H1 (cell line): ENCODE results near the gene AZGP1. TPM values are rescaled to one million over a fixed set of nuclear protein-coding genes. Genes with fewer than 3 reads are reported as not detected.
"Not testable (repeated sequence)": the region's sequence is repeated elsewhere in the genome, so short reads cannot be mapped to it uniquely, and the experiment has no call there.

ENCODE experiments used
- CTCF ChIA-PET: fragments of 300-600 bp; sonication (Branson Sonifier 250); formaldehyde crosslinking; loops from one replicate; lab custom pipeline; 2021; ENCODE audit not compliant: partially characterized antibody; lab: Charles Lee
- POLR2A ChIA-PET: fragments of 300-600 bp; sonication (Branson Sonifier 250); formaldehyde crosslinking; loops from one replicate; lab custom pipeline; 2021; ENCODE audit warnings: inconsistent platforms; ENCODE audit not compliant: partially characterized antibody; lab: Charles Lee
- DNase-seq, 2 experiments: peaks; one replicate each; pipeline versions ENCODE4 v3.0.0 to v3.0.0-alpha.2; 2010 to 2022; ENCODE audit warnings: low spot score in 2 of 2, low read depth in 1 of 2, mixed read lengths in 1 of 2
- FAIRE-seq: peaks from 2 replicates; lab custom pipeline; 2011; peaks lifted over from hg19 to GRCh38; lab: Jason Lieb, UNC
- H2AFZ ChIP-seq: 2 replicates; pipeline ENCODE4 v1.8.1; 2012; ENCODE audit warnings: low read length, inconsistent platforms
- H2AK5ac ChIP-seq: 2 replicates; pipeline ENCODE4 v1.6.1; 2013; ENCODE audit warnings: low read depth, low read length
- H2BK120ac ChIP-seq: replicated peaks from 2 replicates; pipeline ENCODE3; 2013; ENCODE audit warnings: low read depth, low read length, inconsistent platforms
- H2BK12ac ChIP-seq: 2 replicates; pipeline ENCODE4 v1.6.1; 2013; ENCODE audit warnings: low read depth, low read length
- H2BK15ac ChIP-seq: 2 replicates; pipeline ENCODE4 v1.6.1; 2013; ENCODE audit warnings: low read length
- H2BK20ac ChIP-seq: 2 replicates; pipeline ENCODE4 v1.6.1; 2013; ENCODE audit warnings: low read length
- H2BK5ac ChIP-seq: 2 replicates; pipeline ENCODE4 v1.6.1; 2013; ENCODE audit warnings: low read depth, low read length
- H3K14ac ChIP-seq: 2 replicates; pipeline ENCODE4 v1.6.1; 2013; ENCODE audit warnings: inconsistent platforms; ENCODE audit not compliant: insufficient read length
- H3K18ac ChIP-seq: 2 replicates; pipeline ENCODE4 v1.6.1; 2013; ENCODE audit warnings: low read length; ENCODE audit errors: extremely low read depth
- H3K23ac ChIP-seq: 2 replicates; pipeline ENCODE4 v1.6.1; 2013; ENCODE audit warnings: inconsistent platforms; ENCODE audit not compliant: insufficient read length
- H3K23me2 ChIP-seq: 2 replicates; pipeline ENCODE4 v1.6.1; 2013; ENCODE audit warnings: low read depth, low read length
- H3K27ac ChIP-seq: 2 replicates; pipeline ENCODE4 v1.6.1; 2011; ENCODE audit warnings: low read depth, low read length, inconsistent platforms
- H3K27me3 ChIP-seq, 4 experiments: replicated peaks in 1 of 4; 1 replicate in 1 of 4; 2 replicates in 3 of 4; pipeline versions ENCODE4 v1.6.1 to v1.8.1; 2011 to 2013; ENCODE audit warnings: low read length in 3 of 4, mild to moderate bottlenecking in 3 of 4, inconsistent platforms in 2 of 4, mixed read lengths in 2 of 4, moderate library complexity in 1 of 4; ENCODE audit not compliant: control insufficient read depth in 3 of 4, insufficient read depth in 3 of 4; ENCODE audit errors: extremely low read depth in 1 of 4
- H3K36me3 ChIP-seq, 4 experiments: 2 replicates each; pipeline versions ENCODE4 v1.6.1 to v1.8.1; 2011 to 2013; ENCODE audit warnings: mild to moderate bottlenecking in 4 of 4, low read length in 3 of 4, moderate library complexity in 2 of 4, control low read depth in 1 of 4, inconsistent platforms in 1 of 4; ENCODE audit not compliant: insufficient read depth in 4 of 4, control insufficient read depth in 2 of 4
- H3K4ac ChIP-seq: replicated peaks from 2 replicates; pipeline ENCODE3; 2013; ENCODE audit warnings: low read length, low read depth, mixed read lengths, inconsistent platforms; ENCODE audit not compliant: insufficient read length
- H3K4me1 ChIP-seq, 4 experiments: replicated peaks in 1 of 4; 1 replicate in 1 of 4; 2 replicates in 3 of 4; pipeline versions ENCODE4 v1.6.1 to v1.8.1; 2011 to 2013; ENCODE audit warnings: low read length in 3 of 4, inconsistent platforms in 2 of 4, mixed read lengths in 1 of 4; ENCODE audit not compliant: insufficient read depth in 4 of 4, control insufficient read depth in 3 of 4
- H3K4me2 ChIP-seq, 2 experiments: 2 replicates each; pipeline versions ENCODE4 v1.6.1 to v1.8.1; 2011 to 2013; ENCODE audit warnings: low read depth in 2 of 2, low read length in 2 of 2, control low read depth in 1 of 2, inconsistent platforms in 1 of 2, mild to moderate bottlenecking in 1 of 2; ENCODE audit not compliant: insufficient read depth in 1 of 2
- H3K4me3 ChIP-seq, 4 experiments: fragments of 200-600, 300-600 bp in 1 of 4; sonication (generic), shearing (Covaris generic), sonication (Bioruptor Twin) in 1 of 4; 2 replicates each; pipeline versions ENCODE4 v1.5.1 to v1.8.1; 2011 to 2016; ENCODE audit warnings: low read length in 4 of 4, low read depth in 3 of 4, control low read depth in 2 of 4, inconsistent platforms in 2 of 4, mild to moderate bottlenecking in 2 of 4, mixed read lengths in 1 of 4, moderate library complexity in 1 of 4; ENCODE audit not compliant: insufficient read depth in 2 of 4; ENCODE audit errors: extremely low read depth in 1 of 4
- H3K56ac ChIP-seq: replicated peaks from 2 replicates; pipeline ENCODE3; 2013; ENCODE audit warnings: low read depth, mild to moderate bottlenecking, mixed read lengths, low read length, inconsistent platforms; ENCODE audit not compliant: insufficient read length
- H3K79me1 ChIP-seq: 2 replicates; pipeline ENCODE4 v1.6.1; 2013; ENCODE audit warnings: low read depth, low read length, control low read depth
- H3K79me2 ChIP-seq, 2 experiments: 2 replicates each; pipeline versions ENCODE4 v1.6.1 to v1.8.1; 2012 to 2013; ENCODE audit warnings: low read length in 2 of 2, mild to moderate bottlenecking in 2 of 2, inconsistent platforms in 1 of 2; ENCODE audit not compliant: insufficient read depth in 2 of 2, control insufficient read depth in 1 of 2
- H3K9ac ChIP-seq, 4 experiments: replicated peaks in 1 of 4; 1 replicate in 1 of 4; 2 replicates in 3 of 4; pipeline versions ENCODE4 v1.6.1 to v1.8.1; 2011 to 2013; ENCODE audit warnings: low read depth in 3 of 4, low read length in 3 of 4, control low read depth in 2 of 4, mild to moderate bottlenecking in 2 of 4, moderate library complexity in 2 of 4, inconsistent platforms in 1 of 4; ENCODE audit errors: extremely low read depth in 1 of 4
- H3K9me3 ChIP-seq, 2 experiments: 2 replicates each; pipeline versions ENCODE4 v1.6.1 to v1.8.1; 2012 to 2013; ENCODE audit warnings: mild to moderate bottlenecking in 2 of 2, moderate library complexity in 2 of 2, control low read depth in 1 of 2, inconsistent platforms in 1 of 2, low read depth in 1 of 2, low read length in 1 of 2, mixed read lengths in 1 of 2; ENCODE audit not compliant: insufficient read depth in 2 of 2
- H4K20me1 ChIP-seq, 2 experiments: replicated peaks in 1 of 2; 2 replicates each; pipeline versions ENCODE3 to v1.8.1; 2011 to 2013; ENCODE audit warnings: inconsistent platforms in 2 of 2, low read length in 2 of 2, mild to moderate bottlenecking in 1 of 2; ENCODE audit not compliant: insufficient read depth in 2 of 2, control insufficient read depth in 1 of 2
- H4K5ac ChIP-seq: 2 replicates; pipeline ENCODE4 v1.6.1; 2013; ENCODE audit warnings: low read length, low read depth, mixed read lengths, inconsistent platforms; ENCODE audit not compliant: insufficient read length
- H4K8ac ChIP-seq: 2 replicates; pipeline ENCODE4 v1.8.0; 2013; ENCODE audit warnings: mild to moderate bottlenecking, moderate library complexity, low read length, inconsistent platforms; ENCODE audit not compliant: insufficient read depth; ENCODE audit errors: extremely low read depth
- H4K91ac ChIP-seq: replicated peaks from 2 replicates; pipeline ENCODE3; 2013; ENCODE audit warnings: low read length, mixed read lengths, inconsistent platforms; ENCODE audit not compliant: insufficient read length
- WGBS, 2 experiments: shearing (Covaris generic) in 1 of 2; methylation state at CpG; one replicate each; pipeline versions ENCODE4 v1.1.6 to v1.1.7; 2013 to 2015; ENCODE audit warnings: low lambda C conversion rate in 2 of 2, mixed read lengths in 2 of 2, inconsistent platforms in 1 of 2, low coverage in 1 of 2, missing lambda C conversion rate in 1 of 2; ENCODE audit not compliant: insufficient replicate concordance in 2 of 2, insufficient coverage in 1 of 2, insufficient read length in 1 of 2; ENCODE audit errors: extremely low coverage in 1 of 2, missing lambda C conversion rate in 1 of 2; 5-methylcytosine and 5-hydroxymethylcytosine counted together
- polyA plus RNA-seq, 7 experiments: library from polyadenylated mRNA; depleted of rRNA in 3 of 7; stranded (reverse) in 5 of 7; unstranded in 2 of 7; fragments of >200 nt in 5 of 7; fragments of 200-250 nt in 2 of 7; gene quantifications; 1 replicate in 5 of 7; 2 replicates in 1 of 7; 4 replicates in 1 of 7; pipeline versions ENCODE4 v1.2.1 to v1.2.3, GENCODE V29; 2011 to 2013; ENCODE audit warnings: missing spikeins in 2 of 7, mixed read lengths in 2 of 7
- total RNA-seq: library from RNA; stranded (reverse); fragmentation: NEBNext Ultra II Directional; extraction: Animal tissue kit (Norgen Biotek cat#: 25700); gene quantifications from 2 replicates; pipeline ENCODE4 v1.2.1, GENCODE V29; 2021

The AZGP1 gene
- total and polyA plus RNA-seq, 2 of the 8 experiments (the other 6 are each of a cell fraction or from before 2014, with no cell fraction given) = 0.52 to 0.68 TPM

DNA sequence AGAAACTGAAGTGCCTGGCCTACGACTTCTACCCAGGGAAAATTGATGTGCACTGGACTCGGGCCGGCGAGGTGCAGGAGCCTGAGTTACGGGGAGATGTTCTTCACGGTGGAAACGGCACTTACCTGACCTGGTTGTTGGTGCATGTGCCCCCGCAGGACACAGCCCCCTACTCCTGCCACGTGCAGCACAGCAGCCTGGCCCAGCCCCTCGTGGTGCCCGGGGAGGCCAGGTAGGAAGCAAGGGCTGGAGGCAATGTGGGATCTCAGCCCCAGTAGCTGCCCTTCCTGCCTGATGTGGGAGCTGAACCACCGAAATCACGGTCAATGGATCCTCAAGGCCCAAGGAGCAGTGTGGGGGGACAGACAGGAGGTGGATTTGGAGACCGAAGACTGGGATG, 11.5 kb upstream of the AZGP1 start:
- WGBS, 2 experiments = 89% methylated on average over 13 of the region's 14 CpGs; no CpG with 5 or more reads in 1 of the 2 experiments
- H3K36me3 ChIP-seq, H3K56ac ChIP-seq, H3K4me1 ChIP-seq, H4K91ac ChIP-seq, H4K8ac ChIP-seq, H3K4ac ChIP-seq, H2AFZ ChIP-seq, FAIRE-seq, H3K79me2 ChIP-seq, H2BK12ac ChIP-seq, H3K4me2 ChIP-seq, H3K9ac ChIP-seq, H3K23ac ChIP-seq, H3K27me3 ChIP-seq, H3K14ac ChIP-seq, H2AK5ac ChIP-seq, H3K27ac ChIP-seq, DNase-seq, H2BK5ac ChIP-seq, H3K18ac ChIP-seq, H3K79me1 ChIP-seq, H2BK120ac ChIP-seq, H2BK15ac ChIP-seq, H3K9me3 ChIP-seq, H4K5ac ChIP-seq, H3K4me3 ChIP-seq, H2BK20ac ChIP-seq, POLR2A ChIA-PET, H4K20me1 ChIP-seq, H3K23me2 ChIP-seq: not testable (repeated sequence)
- CTCF ChIA-PET = interaction anchor here (0.6 to 12.1 kb wide), 6 partner anchors 9 to 1267 kb away, joined by 3 to 241 read pairs (median 12); partner anchors contain the start of genes AZGP1, GJC3 and TRIM4
